Stimulated activated naive CD8-positive, alpha-beta T cell treated with anti-CD3 and anti-CD28 coated beads, Interleukin-15, Interleukin-2, amounts not matched to agents 100 ng/mL and 50 ng/mL, for 24 hours (primary cell): ENCODE results near the gene KRT84.

Source experiments
- H3K27ac Mint-ChIP-seq: one replicate; pipeline ENCODE4 v1.8.0; 2021; ENCODE audit warnings: mild to moderate bottlenecking, mixed read lengths
- H3K27me3 Mint-ChIP-seq: one replicate; pipeline ENCODE4 v1.8.0; 2021; ENCODE audit warnings: mixed read lengths
- H3K36me3 Mint-ChIP-seq: one replicate; pipeline ENCODE4 v1.8.0; 2021; ENCODE audit warnings: low read depth, mixed read lengths
- H3K4me1 Mint-ChIP-seq: one replicate; pipeline ENCODE4 v1.8.0; 2021; ENCODE audit warnings: low read depth, mixed read lengths
- H3K4me3 Mint-ChIP-seq: one replicate; pipeline ENCODE4 v1.8.0; 2021; ENCODE audit warnings: mild to moderate bottlenecking, mixed read lengths
- H3K9me3 Mint-ChIP-seq: one replicate; pipeline ENCODE4 v1.8.0; 2021; ENCODE audit warnings: mixed read lengths

The KRT84 gene

DNA sequence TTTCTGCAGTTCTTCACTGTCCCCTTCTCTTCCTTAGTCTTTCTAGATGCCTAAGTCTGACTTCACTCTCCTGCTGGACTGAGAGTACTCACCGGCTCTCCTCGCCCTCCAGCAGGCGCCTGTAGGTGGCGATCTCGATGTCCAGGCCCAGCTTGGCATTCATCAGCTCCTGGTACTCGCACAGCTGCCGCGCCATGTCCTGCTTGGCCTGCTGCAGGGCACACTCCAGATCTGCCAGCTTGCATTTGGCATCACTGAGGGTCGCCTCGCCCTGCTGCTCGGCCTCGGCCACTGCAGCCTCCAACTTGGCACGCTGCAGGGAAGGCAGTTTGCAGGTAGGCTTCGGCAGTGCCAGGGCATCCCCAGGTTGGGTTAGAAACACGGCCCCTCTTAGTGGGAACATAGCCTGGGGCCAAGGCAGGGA, 5.2 kb downstream of the KRT84 start:
- Mint-ChIP-seq H3K4me1 (peaks cover 12% of the 10 kb centered on the region), H3K27me3 (peaks cover 8% of the 10 kb centered on the region), H3K4me3 (no peak overlapping the region), H3K27ac (no peak overlapping the region), H3K36me3 (no peaks in the 10 kb centered on the region), H3K9me3 (no peaks in the 10 kb centered on the region)

DNA sequence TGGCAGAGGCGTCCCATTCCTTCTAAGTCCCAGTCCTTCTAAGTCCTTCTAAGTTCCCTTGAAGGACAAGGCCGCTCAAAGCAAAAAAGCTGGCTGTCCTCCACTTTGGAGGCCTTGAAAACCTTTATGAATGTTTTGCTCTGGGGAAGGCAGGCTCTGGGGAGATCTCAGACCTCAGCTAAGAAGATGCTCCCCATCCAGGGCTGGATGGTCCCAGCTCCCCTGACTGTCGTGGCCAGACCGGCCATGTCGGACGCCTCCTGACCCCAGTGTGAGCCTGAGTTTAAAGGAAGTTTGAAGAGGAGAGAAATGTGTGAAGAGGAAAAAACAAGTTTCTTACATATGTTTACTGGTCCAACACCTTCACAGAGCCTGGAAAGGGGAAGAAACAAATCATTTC, 5.9 kb downstream of the KRT84 start:
- H3K27ac Mint-ChIP-seq = no peak overlapping the region
- H3K4me3 Mint-ChIP-seq = no peak overlapping the region
- no peaks in the 10 kb centered on the region for H3K36me3 Mint-ChIP-seq
- H3K9me3 Mint-ChIP-seq = no peaks in the 10 kb centered on the region
- peaks cover 12% of the 10 kb centered on the region for H3K4me1 Mint-ChIP-seq
- peaks cover 8% of the 10 kb centered on the region for H3K27me3 Mint-ChIP-seq

DNA sequence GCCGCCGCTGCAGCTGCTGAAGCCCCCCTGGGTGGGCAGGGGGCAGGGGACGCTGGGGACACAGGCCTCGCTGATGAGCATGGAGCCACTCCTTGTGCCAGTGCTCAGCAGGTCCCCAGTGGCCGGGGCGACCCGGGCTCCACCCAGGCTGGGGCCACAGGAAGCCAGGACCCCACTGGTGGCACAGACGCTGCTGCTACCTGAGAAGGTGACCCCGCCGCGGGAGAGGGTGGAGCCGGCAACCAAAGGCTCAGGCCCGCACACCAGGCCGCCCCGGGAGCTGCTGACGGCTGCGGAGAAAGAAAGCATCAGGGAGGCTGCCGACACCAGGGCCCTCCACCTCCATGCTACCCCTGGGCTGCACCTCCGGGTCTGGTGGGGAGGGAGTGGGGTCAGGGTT, 7.4 kb downstream of the KRT84 start:
- H3K9me3 Mint-ChIP-seq = peaks cover 4% of the 10 kb centered on the region

DNA sequence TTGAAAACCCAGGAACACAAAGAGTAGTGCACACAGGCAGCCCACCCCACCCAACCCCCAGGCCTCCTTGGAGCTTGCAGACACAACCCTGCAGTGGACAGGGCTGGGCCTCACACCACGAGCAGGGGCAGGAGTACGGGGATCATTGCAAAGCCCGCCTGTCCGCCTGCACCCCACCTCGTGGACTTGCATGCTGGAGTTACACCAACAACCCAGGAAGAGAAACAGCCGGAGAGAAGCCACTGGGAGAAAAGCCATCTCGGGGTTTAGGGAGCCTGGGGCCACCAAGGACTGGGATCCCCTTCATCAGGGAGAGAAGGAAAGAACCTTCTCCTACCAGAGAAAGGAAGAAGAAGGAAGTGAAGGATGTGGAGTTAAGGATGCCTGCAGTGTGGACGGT, 8.2 kb downstream of the KRT84 start:
- Mint-ChIP-seq H3K27me3 (peaks cover 8% of the 10 kb centered on the region), H3K36me3 (no peaks in the 10 kb centered on the region), H3K9me3 (peaks cover 4% of the 10 kb centered on the region), H3K4me1 (peaks cover 2% of the 10 kb centered on the region), H3K4me3 (no peak overlapping the region), H3K27ac (no peak overlapping the region)

More for the DNA sequence above, 7.4 kb downstream of the KRT84 start:
- Mint-ChIP-seq H3K4me3 (no peak overlapping the region), H3K36me3 (no peaks in the 10 kb centered on the region), H3K27me3 (peaks cover 8% of the 10 kb centered on the region), H3K27ac (no peak overlapping the region), H3K4me1 (peaks cover 10% of the 10 kb centered on the region)

GRCh38 chr12:52372216-52373154, 13.0 kb downstream of the KRT84 start:
- H3K9me3 Mint-ChIP-seq = peaks cover 4% of the 10 kb centered on the region
- H3K4me3 Mint-ChIP-seq = no peak overlapping the region
- no peak overlapping the region for H3K27ac Mint-ChIP-seq
- H3K27me3 Mint-ChIP-seq = peaks cover 1% of the 10 kb centered on the region
- no peaks in the 10 kb centered on the region for H3K36me3 Mint-ChIP-seq
- H3K4me1 Mint-ChIP-seq = no peaks in the 10 kb centered on the region

- H3K4me1 Mint-ChIP-seq = no peaks in the 10 kb centered on the region
- no peaks in the 10 kb centered on the region for H3K36me3 Mint-ChIP-seq
- H3K9me3 Mint-ChIP-seq = peaks cover 4% of the 10 kb centered on the region
- H3K27ac Mint-ChIP-seq = no peak overlapping the region
- H3K27me3 Mint-ChIP-seq = no peaks in the 10 kb centered on the region
- H3K4me3 Mint-ChIP-seq = no peak overlapping the region
Observed at GRCh38 chr12:52371716-52372115, 13.7 kb downstream of the KRT84 start.

- Mint-ChIP-seq H3K9me3 (peaks cover 4% of the 10 kb centered on the region), H3K27ac (no peak overlapping the region), H3K4me3 (no peak overlapping the region), H3K36me3 (no peaks in the 10 kb centered on the region), H3K27me3 (no peaks in the 10 kb centered on the region), H3K4me1 (no peaks in the 10 kb centered on the region)
Observed at GRCh38 chr12:52370926-52371608, 14.4 kb downstream of the KRT84 start.

GRCh38 chr12:52369809-52370208, 15.6 kb downstream of the KRT84 start:
- Mint-ChIP-seq H3K27ac (no peak overlapping the region), H3K36me3 (no peaks in the 10 kb centered on the region), H3K27me3 (no peaks in the 10 kb centered on the region), H3K4me3 (no peak overlapping the region), H3K9me3 (peaks cover 4% of the 10 kb centered on the region), H3K4me1 (no peaks in the 10 kb centered on the region)

DNA sequence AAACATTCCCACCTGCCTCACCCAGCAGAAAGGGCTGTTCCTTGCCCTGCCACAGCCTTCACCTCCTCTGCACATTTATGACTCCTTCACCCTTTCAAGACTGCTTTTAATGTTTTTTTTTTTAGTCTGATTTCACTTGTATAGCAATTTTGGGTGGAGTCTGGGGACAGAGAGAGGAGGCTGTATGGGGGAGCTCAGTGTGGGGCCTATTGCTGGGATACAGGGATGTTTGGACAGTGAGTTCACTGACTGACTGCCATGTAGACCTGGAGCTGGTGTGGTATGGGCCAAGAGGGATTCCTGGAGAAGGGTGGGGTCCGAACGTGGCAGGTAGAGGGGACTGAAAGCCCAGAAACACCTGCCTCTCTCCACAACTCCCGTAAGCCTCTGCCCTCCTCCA, 16.2 kb downstream of the KRT84 start:
- H3K9me3 Mint-ChIP-seq = peaks cover 2% of the 10 kb centered on the region
- no peaks in the 10 kb centered on the region for H3K27me3 Mint-ChIP-seq
- no peaks in the 10 kb centered on the region for H3K36me3 Mint-ChIP-seq
- no peaks in the 10 kb centered on the region for H3K4me1 Mint-ChIP-seq
- no peak overlapping the region for H3K27ac Mint-ChIP-seq
- H3K4me3 Mint-ChIP-seq = no peak overlapping the region

DNA sequence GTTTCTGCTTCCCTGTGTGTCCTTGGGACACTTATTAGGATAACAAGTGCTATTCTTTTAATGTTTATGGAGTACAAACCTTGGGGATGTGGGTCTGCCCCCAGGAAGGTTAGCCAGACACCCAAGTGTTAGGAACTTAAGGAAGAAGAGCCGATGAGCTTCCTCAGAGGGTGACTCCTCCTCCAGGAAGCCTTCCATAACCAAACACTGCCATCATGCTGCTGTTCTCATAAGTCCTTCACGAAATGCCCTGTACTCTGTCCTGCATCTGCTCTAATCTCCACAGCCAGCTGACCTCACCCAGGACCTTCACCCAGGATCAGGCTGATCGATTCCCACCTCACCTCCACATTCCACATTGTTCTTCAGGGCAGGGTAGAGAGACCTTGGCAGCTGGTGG, 16.9 kb downstream of the KRT84 start:
- Mint-ChIP-seq H3K4me3 (no peak overlapping the region), H3K27ac (no peak overlapping the region), H3K36me3 (no peaks in the 10 kb centered on the region), H3K27me3 (no peaks in the 10 kb centered on the region), H3K4me1 (no peaks in the 10 kb centered on the region), H3K9me3 (no peaks in the 10 kb centered on the region)

- H3K9me3 Mint-ChIP-seq = no peaks in the 10 kb centered on the region
- no peaks in the 10 kb centered on the region for H3K27me3 Mint-ChIP-seq
- H3K27ac Mint-ChIP-seq = no peak overlapping the region
- no peaks in the 10 kb centered on the region for H3K4me1 Mint-ChIP-seq
- H3K36me3 Mint-ChIP-seq = no peaks in the 10 kb centered on the region
- H3K4me3 Mint-ChIP-seq = no peak overlapping the region
Observed at GRCh38 chr12:52367876-52368275, 17.6 kb downstream of the KRT84 start.

- H3K27me3 Mint-ChIP-seq = no peaks in the 10 kb centered on the region
- H3K4me3 Mint-ChIP-seq = no peak within 1 kb of the TSS
Observed at GRCh38 chr12:52366738-52367485, 18.5 kb downstream of the KRT84 start, which contains the start of gene KRT85. TSS of gene KRT85 (minus strand) at chr12:52367481. CDS start at chr12:52367405, 76 bp downstream.

DNA sequence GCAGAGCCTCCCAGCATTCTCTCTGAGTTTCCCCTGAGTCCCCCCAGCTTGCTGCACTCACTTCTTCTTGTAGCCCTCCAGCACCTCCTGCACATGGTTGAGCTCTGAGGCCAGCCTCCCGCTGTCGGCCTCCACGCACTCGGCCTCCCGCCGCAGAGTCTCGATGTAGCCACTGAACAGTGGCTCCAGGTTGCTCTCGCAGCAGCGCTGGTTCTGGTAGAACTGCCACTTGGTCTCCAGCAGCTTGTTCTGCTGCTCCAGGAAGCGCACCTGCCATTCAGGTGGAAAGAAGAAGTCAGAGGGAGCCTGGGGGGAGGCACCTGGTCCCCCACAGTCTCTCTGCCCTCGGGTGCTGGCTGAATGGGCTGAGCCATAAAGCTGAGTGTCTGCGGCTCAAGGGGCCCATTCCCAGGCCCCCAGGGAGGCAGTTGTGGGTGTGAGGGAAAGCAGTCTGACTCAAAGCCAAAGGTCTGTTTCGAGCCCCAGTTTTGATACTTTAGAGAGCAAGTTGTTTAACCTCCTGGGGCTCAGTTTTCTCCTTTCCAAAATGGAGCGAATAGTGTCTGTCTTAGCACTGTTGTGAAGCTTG, 20.5 kb downstream of the KRT84 start:
- H3K4me3 Mint-ChIP-seq = no peak overlapping the region
- no peaks in the 10 kb centered on the region for H3K36me3 Mint-ChIP-seq
- no peaks in the 10 kb centered on the region for H3K9me3 Mint-ChIP-seq
- no peak overlapping the region for H3K27ac Mint-ChIP-seq
- no peaks in the 10 kb centered on the region for H3K4me1 Mint-ChIP-seq
- no peaks in the 10 kb centered on the region for H3K27me3 Mint-ChIP-seq

More at GRCh38 chr12:52366738-52367485, 18.5 kb downstream of the KRT84 start, which contains the start of gene KRT85:
- no peak within 1 kb of the TSS for H3K27ac Mint-ChIP-seq
- H3K36me3 Mint-ChIP-seq = no peaks in the 10 kb centered on the region
- H3K9me3 Mint-ChIP-seq = no peaks in the 10 kb centered on the region
- H3K4me1 Mint-ChIP-seq = no peaks in the 10 kb centered on the region

DNA sequence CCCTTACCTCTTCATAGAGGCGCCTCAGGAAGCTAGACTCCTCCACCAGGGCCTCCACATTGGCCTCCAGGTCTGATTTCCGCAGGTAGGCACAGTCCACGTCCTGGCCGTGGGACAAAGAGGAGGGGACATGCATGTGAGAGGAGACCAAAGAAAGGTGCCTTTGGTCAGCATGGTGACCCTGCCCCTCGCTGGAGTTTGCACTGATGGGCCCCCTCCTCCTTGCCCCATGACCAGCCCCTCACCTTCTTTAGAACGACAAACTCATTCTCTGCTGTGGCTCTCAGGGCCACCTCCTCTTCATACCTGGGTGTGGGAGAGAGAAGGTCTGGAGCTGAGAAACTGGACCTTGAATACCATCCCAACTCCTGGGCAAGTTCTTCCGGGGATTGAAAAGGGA, 21.4 kb downstream of the KRT84 start:
- H3K27ac Mint-ChIP-seq = no peak overlapping the region
- no peak overlapping the region for H3K4me3 Mint-ChIP-seq
- no peaks in the 10 kb centered on the region for H3K27me3 Mint-ChIP-seq
- H3K36me3 Mint-ChIP-seq = no peaks in the 10 kb centered on the region
- H3K9me3 Mint-ChIP-seq = no peaks in the 10 kb centered on the region
- H3K4me1 Mint-ChIP-seq = peaks cover 7% of the 10 kb centered on the region
